CD14-positive monocyte (primary cell): ENCODE measurements around the gene CPOX. TPM values are rescaled to one million over a fixed set of nuclear protein-coding genes. Genes with fewer than 3 reads are reported as not detected.

Source experiments
- DNase-seq, 3 donors: peaks; one replicate each; pipeline ENCODE4 v3.0.0-alpha.2; 2011 to 2022
- H2AFZ ChIP-seq: 2 replicates; pipeline ENCODE4 v1.6.0; 2012; ENCODE audit warnings: mild to moderate bottlenecking, low read depth, low read length, inconsistent platforms; ENCODE audit not compliant: insufficient read depth, poor library complexity, severe bottlenecking
- H3K27ac ChIP-seq, 2 donors: 1 replicate in 1 of 2; 2 replicates in 1 of 2; pipeline ENCODE4 v1.5.1; 2012 to 2013; ENCODE audit warnings: low read length in 2 of 2, control low read depth in 1 of 2, inconsistent platforms in 1 of 2, low read depth in 1 of 2, mild to moderate bottlenecking in 1 of 2
- H3K27me3 ChIP-seq, 2 donors: one replicate each; pipeline versions ENCODE4 v1.6.0 to v1.6.1; 2011 to 2013; ENCODE audit warnings: low read length in 2 of 2; ENCODE audit not compliant: control insufficient read depth in 2 of 2, insufficient read depth in 2 of 2
- H3K36me3 ChIP-seq, 2 donors: replicated peaks in 1 of 2; 1 replicate in 1 of 2; 2 replicates in 1 of 2; pipeline versions ENCODE4 v1.5.1 to v1.6.1; 2012 to 2013; ENCODE audit warnings: low read length in 2 of 2, control low read depth in 1 of 2, inconsistent platforms in 1 of 2, mild to moderate bottlenecking in 1 of 2; ENCODE audit not compliant: insufficient read depth in 2 of 2, control insufficient read depth in 1 of 2
- H3K4me1 ChIP-seq, 2 donors: 1 replicate in 1 of 2; 2 replicates in 1 of 2; pipeline versions ENCODE4 v1.5.1 to v1.6.1; 2012 to 2013; ENCODE audit warnings: low read length in 2 of 2, control low read depth in 1 of 2, inconsistent platforms in 1 of 2, mild to moderate bottlenecking in 1 of 2, moderate library complexity in 1 of 2; ENCODE audit not compliant: insufficient read depth in 2 of 2, control insufficient read depth in 1 of 2
- H3K4me2 ChIP-seq: replicated peaks from 2 replicates; pipeline ENCODE3; 2012; ENCODE audit warnings: low read length, moderate library complexity, mild to moderate bottlenecking; ENCODE audit not compliant: poor library complexity, severe bottlenecking; ENCODE audit errors: extremely low read depth
- H3K4me3 ChIP-seq, 3 experiments: fragments of 200-600 bp in 1 of 3; sonication (generic) in 1 of 3; replicated peaks in 1 of 3; 1 replicate in 2 of 3; 2 replicates in 1 of 3; pipeline ENCODE4 v1.5.1; 2011 to 2013; ENCODE audit warnings: low read length in 3 of 3, mild to moderate bottlenecking in 3 of 3, control low read depth in 2 of 3, low read depth in 2 of 3, inconsistent platforms in 1 of 3, moderate library complexity in 1 of 3
- H3K79me2 ChIP-seq: 2 replicates; pipeline ENCODE4 v1.6.0; 2012; ENCODE audit warnings: mild to moderate bottlenecking, control low read depth, inconsistent platforms, low read length, moderate library complexity; ENCODE audit not compliant: insufficient read depth
- H3K9ac ChIP-seq: 2 replicates; pipeline ENCODE4 v1.6.0; 2017; ENCODE audit warnings: low read length, mild to moderate bottlenecking; ENCODE audit not compliant: insufficient read depth, poor library complexity, severe bottlenecking
- H3K9me3 ChIP-seq, 2 donors: replicated peaks in 1 of 2; 1 replicate in 1 of 2; 2 replicates in 1 of 2; pipeline versions ENCODE4 v1.5.1 to v1.6.1; 2012 to 2013; ENCODE audit warnings: low read length in 2 of 2, control low read depth in 1 of 2; ENCODE audit not compliant: control insufficient read depth in 1 of 2, insufficient read depth in 1 of 2
- H4K20me1 ChIP-seq: 2 replicates; pipeline ENCODE4 v1.6.0; 2012; ENCODE audit warnings: mild to moderate bottlenecking, low read length, control low read depth, moderate library complexity; ENCODE audit not compliant: insufficient read depth
- H3K27ac Mint-ChIP-seq, 7 donors: one replicate each; pipeline ENCODE4 v1.8.0; 2020; ENCODE audit warnings: mild to moderate bottlenecking in 7 of 7, mixed read lengths in 7 of 7, moderate library complexity in 6 of 7, inconsistent platforms in 2 of 7
- H3K27me3 Mint-ChIP-seq, 3 donors: one replicate each; pipeline ENCODE4 v1.8.0; 2021 to 2022; ENCODE audit warnings: low read depth in 3 of 3, mild to moderate bottlenecking in 3 of 3, mixed read lengths in 3 of 3, moderate library complexity in 3 of 3, inconsistent platforms in 1 of 3
- H3K36me3 Mint-ChIP-seq, 2 donors: one replicate each; pipeline ENCODE4 v1.8.0; 2020; ENCODE audit warnings: mixed read lengths in 2 of 2, inconsistent platforms in 1 of 2, mild to moderate bottlenecking in 1 of 2
- H3K4me1 Mint-ChIP-seq: one replicate; pipeline ENCODE4 v1.8.0; 2020; ENCODE audit warnings: mild to moderate bottlenecking, mixed read lengths
- H3K4me3 Mint-ChIP-seq, 2 donors: one replicate each; pipeline ENCODE4 v1.8.0; 2020; ENCODE audit warnings: mild to moderate bottlenecking in 2 of 2, mixed read lengths in 2 of 2, moderate library complexity in 1 of 2
- H3K9me3 Mint-ChIP-seq, 7 donors: one replicate each; pipeline ENCODE4 v1.8.0; 2020 to 2022; ENCODE audit warnings: mixed read lengths in 7 of 7, mild to moderate bottlenecking in 6 of 7, moderate library complexity in 6 of 7, inconsistent platforms in 2 of 7
- CTCF ChIP-seq: fragments of 200-600 bp; IDR thresholded peaks from one replicate; pipeline ENCODE4 v1.8.0; 2022; ENCODE audit warnings: antibody characterized with exemption, mild to moderate bottlenecking
- WGBS: methylation state at CpG from one replicate; pipeline ENCODE4 v1.1.5; 2013; ENCODE audit warnings: missing lambda C conversion rate; ENCODE audit not compliant: insufficient coverage; 5-methylcytosine and 5-hydroxymethylcytosine counted together
- intact Hi-C, 2 donors: fragments of 100-400 bp; cut with micrococcal nuclease; formaldehyde crosslinking; loops; one replicate each; pipeline versions ENCODE4 v1.15.0 to v1.15.1; 2023
- polyA plus RNA-seq, 3 donors: library from polyadenylated mRNA; depleted of rRNA in 1 of 3; unstranded in 2 of 3; stranded (reverse) in 1 of 3; fragments of 300-500 nt in 2 of 3; fragments of >200 nt in 1 of 3; fragmentation: Illumina TruSeq in 2 of 3; gene quantifications; 1 replicate in 2 of 3; 2 replicates in 1 of 3; pipeline ENCODE4 v1.2.3, GENCODE V29; 2012 to 2021

CPOX gene
- polyA plus RNA-seq, 3 donors, result 4.2 to 12.8 (median 5.2) TPM

- Histone ChIP-seq H3K9ac (no peak overlapping the region), H4K20me1 (peaks cover 3% of the 10 kb centered on the region), H3K4me2 (no peak overlapping the region), H3K4me1 (peaks cover 21 to 39% of the 10 kb centered on the region in 2 donors), H3K4me3 (no peak overlapping the region), H3K36me3 (peaks cover 23 to 66% of the 10 kb centered on the region in 2 donors), H2AFZ (no peak overlapping the region), H3K27me3 (no peaks in the 10 kb centered on the region), H3K9me3 (no peaks in the 10 kb centered on the region), H3K27ac (peak overlapping the region in 1 of 2 donors; percentile 15), H3K79me2 (no peaks in the 10 kb centered on the region)
- Mint-ChIP-seq H3K27me3 (no peaks in the 10 kb centered on the region), H3K4me1 (peaks cover 35% of the 10 kb centered on the region), H3K4me3 (no peak overlapping the region), H3K9me3 (no peaks in the 10 kb centered on the region), H3K27ac (peak overlapping the region in 2 of 7 donors; percentile 5 to 51), H3K36me3 (peaks cover 55 to 64% of the 10 kb centered on the region in 2 donors)
- WGBS, result no CpG with 5 or more reads among the region's 4 CpGs
- DNase-seq, result no peak
- intact Hi-C loops, result no loop called here
- no peak for TF ChIP-seq CTCF
These were observed 9.6 kb downstream of the CPOX start for GRCh38 chr3:98583766-98584165.

GRCh38 chr3:98582042-98582441, 11.4 kb downstream of the CPOX start:
- Mint-ChIP-seq H3K4me3 (no peak overlapping the region), H3K27ac (no peak overlapping the region), H3K36me3 (peaks cover 70 to 81% of the 10 kb centered on the region in 2 donors), H3K4me1 (peaks cover 25% of the 10 kb centered on the region), H3K27me3 (no peaks in the 10 kb centered on the region), H3K9me3 (no peaks in the 10 kb centered on the region)
- intact Hi-C loops, result no loop called here
- Histone ChIP-seq H3K36me3 (peaks cover 36 to 84% of the 10 kb centered on the region in 2 donors), H3K9ac (no peak overlapping the region), H3K4me1 (peaks cover 7 to 26% of the 10 kb centered on the region in 2 donors), H3K9me3 (no peaks in the 10 kb centered on the region), H2AFZ (no peak overlapping the region), H3K27ac (no peak overlapping the region), H3K4me2 (no peak overlapping the region), H4K20me1 (no peaks in the 10 kb centered on the region), H3K4me3 (no peak overlapping the region), H3K79me2 (no peaks in the 10 kb centered on the region), H3K27me3 (no peaks in the 10 kb centered on the region)
- no CpG with 5 or more reads among the region's 1 CpG for WGBS
- DNase-seq, result no peak
- no peak for TF ChIP-seq CTCF
